ENCODE results near the gene CUEDC2. TPM values are rescaled to one million over a fixed set of nuclear protein-coding genes. Genes with fewer than 3 reads are reported as not detected.
A peak's percentile ranks its signal among the peaks of the same experiment; 100 is the strongest.

The CUEDC2 gene
- total and polyA plus RNA-seq, 7 experiments from 2014 or later: 27.0 to 69.0 (median 36.1) TPM

- Mint-ChIP-seq H3K36me3 (no peaks in the 10 kb centered on the region), H3K9me3 (peaks cover 0 to 5% (median 0%) of the 10 kb centered on the region in 11 donors), H3K4me1 (peaks cover 21 to 41% (median 32%) of the 10 kb centered on the region in 7 donors), H3K4me3 (peak overlapping the region in 1 of 10 donors; percentile 35), H3K27me3 (peaks cover 26 to 56% (median 40%) of the 10 kb centered on the region in 5 donors), H3K27ac (peak overlapping the region in 1 of 9 donors; percentile 58)
- Histone ChIP-seq H3K27me3 (ENCODE audit: control insufficient read depth in 2 of 2, insufficient read depth in 2 of 2, low read length in 2 of 2) (peaks cover 4 to 6% of the 10 kb centered on the region in 2 donors), H3K9me3 (ENCODE audit: control insufficient read depth in 2 of 3, low read length in 3 of 3) (no peaks in the 10 kb centered on the region), H3K4me3 (ENCODE audit: low read length) (no peak overlapping the region), H3K27ac (ENCODE audit: low read depth, low read length) (no peak overlapping the region), H3K36me3 (ENCODE audit: control insufficient read depth in 2 of 3, insufficient read depth in 3 of 3, low read length in 3 of 3) (no peaks in the 10 kb centered on the region), H3K4me1 (ENCODE audit: control insufficient read depth in 2 of 2, insufficient read depth in 2 of 2, low read length in 2 of 2) (peaks cover 6 to 25% of the 10 kb centered on the region in 2 donors)
- DNase-seq (no peak), ATAC-seq (no peak)
- ChIA-PET POLR2A (interaction anchor here (5.1 kb wide), 1 partner anchor 17 kb away, joined by 55 read pairs; the partner anchor contains the start of gene NFKB2), CTCF (no interaction called here)
- intact Hi-C loops (cut with micrococcal nuclease): no loop called here
Observed at GRCh38 chr10:102413806-102414561, 18.4 kb downstream of the CUEDC2 start.

- DNase-seq: peak in 2 of 9 donors; percentile 47 to 56
- no peaks in the 10 kb centered on the region for H3K9me3 ChIP-seq (ENCODE audit: control insufficient read depth in 2 of 3, low read length in 3 of 3)
- Mint-ChIP-seq H3K9me3 (peaks cover 0 to 4% (median 0%) of the 10 kb centered on the region in 11 donors), H3K4me3 (peak overlapping the region in 2 of 10 donors; percentile 12 to 53), H3K4me1 (peaks cover 23 to 42% (median 33%) of the 10 kb centered on the region in 7 donors), H3K27me3 (peaks cover 23 to 57% (median 39%) of the 10 kb centered on the region in 5 donors), H3K27ac (peak overlapping the region in 4 of 9 donors; percentile 21 to 75 (median 56)), H3K36me3 (no peaks in the 10 kb centered on the region)
- intact Hi-C loops (cut with micrococcal nuclease): no loop called here
- H3K27ac ChIP-seq (ENCODE audit: low read depth, low read length): no peak overlapping the region
- no peaks in the 10 kb centered on the region for H3K36me3 ChIP-seq (ENCODE audit: control insufficient read depth in 2 of 3, insufficient read depth in 3 of 3, low read length in 3 of 3)
- no peak for ATAC-seq
- ChIA-PET CTCF (no interaction called here), POLR2A (interaction anchor here (5.1 kb wide), 1 partner anchor 16 kb away, joined by 55 read pairs; the partner anchor contains the start of gene NFKB2)
- peaks cover 5 to 28% of the 10 kb centered on the region in 2 donors for H3K4me1 ChIP-seq (ENCODE audit: control insufficient read depth in 2 of 2, insufficient read depth in 2 of 2, low read length in 2 of 2)
- H3K27me3 ChIP-seq (ENCODE audit: control insufficient read depth in 2 of 2, insufficient read depth in 2 of 2, low read length in 2 of 2): peaks cover 4 to 10% of the 10 kb centered on the region in 2 donors
- H3K4me3 ChIP-seq (ENCODE audit: low read length): no peak overlapping the region
Observed at GRCh38 chr10:102413053-102413705, 19.2 kb downstream of the CUEDC2 start.

- Mint-ChIP-seq H3K27me3 (peaks cover 14 to 53% (median 32%) of the 10 kb centered on the region in 5 donors), H3K36me3 (no peaks in the 10 kb centered on the region), H3K4me3 (peak overlapping the region in 2 of 10 donors; percentile 53 to 59), H3K9me3 (peaks cover 0 to 3% (median 0%) of the 10 kb centered on the region in 11 donors), H3K27ac (no peak overlapping the region), H3K4me1 (peaks cover 22 to 46% (median 35%) of the 10 kb centered on the region in 7 donors)
- Histone ChIP-seq H3K4me1 (ENCODE audit: control insufficient read depth in 2 of 2, insufficient read depth in 2 of 2, low read length in 2 of 2) (peaks cover 5 to 36% of the 10 kb centered on the region in 2 donors), H3K4me3 (ENCODE audit: low read length) (no peak overlapping the region), H3K27me3 (ENCODE audit: control insufficient read depth in 2 of 2, insufficient read depth in 2 of 2, low read length in 2 of 2) (peaks cover 4 to 12% of the 10 kb centered on the region in 2 donors), H3K36me3 (ENCODE audit: control insufficient read depth in 2 of 3, insufficient read depth in 3 of 3, low read length in 3 of 3) (no peaks in the 10 kb centered on the region), H3K27ac (ENCODE audit: low read depth, low read length) (no peak overlapping the region), H3K9me3 (ENCODE audit: control insufficient read depth in 2 of 3, low read length in 3 of 3) (no peaks in the 10 kb centered on the region)
- ATAC-seq (no peak), DNase-seq (no peak)
- ChIA-PET POLR2A (interaction anchor here (0.9 to 5.1 kb wide), 3 partner anchors 9 to 39 kb away, joined by 4 to 55 read pairs (median 53); partner anchors contain the start of genes C10orf95, FBXL15 and NFKB2), CTCF (interaction anchor here (0.9 to 3.2 kb wide), 3 partner anchors 9 to 14 kb away, joined by 4 to 16 read pairs (median 6); partner anchors contain the start of gene FBXL15)
- intact Hi-C loops (cut with micrococcal nuclease): no loop called here
Observed at GRCh38 chr10:102412293-102412692, 20.1 kb downstream of the CUEDC2 start.

DNA sequence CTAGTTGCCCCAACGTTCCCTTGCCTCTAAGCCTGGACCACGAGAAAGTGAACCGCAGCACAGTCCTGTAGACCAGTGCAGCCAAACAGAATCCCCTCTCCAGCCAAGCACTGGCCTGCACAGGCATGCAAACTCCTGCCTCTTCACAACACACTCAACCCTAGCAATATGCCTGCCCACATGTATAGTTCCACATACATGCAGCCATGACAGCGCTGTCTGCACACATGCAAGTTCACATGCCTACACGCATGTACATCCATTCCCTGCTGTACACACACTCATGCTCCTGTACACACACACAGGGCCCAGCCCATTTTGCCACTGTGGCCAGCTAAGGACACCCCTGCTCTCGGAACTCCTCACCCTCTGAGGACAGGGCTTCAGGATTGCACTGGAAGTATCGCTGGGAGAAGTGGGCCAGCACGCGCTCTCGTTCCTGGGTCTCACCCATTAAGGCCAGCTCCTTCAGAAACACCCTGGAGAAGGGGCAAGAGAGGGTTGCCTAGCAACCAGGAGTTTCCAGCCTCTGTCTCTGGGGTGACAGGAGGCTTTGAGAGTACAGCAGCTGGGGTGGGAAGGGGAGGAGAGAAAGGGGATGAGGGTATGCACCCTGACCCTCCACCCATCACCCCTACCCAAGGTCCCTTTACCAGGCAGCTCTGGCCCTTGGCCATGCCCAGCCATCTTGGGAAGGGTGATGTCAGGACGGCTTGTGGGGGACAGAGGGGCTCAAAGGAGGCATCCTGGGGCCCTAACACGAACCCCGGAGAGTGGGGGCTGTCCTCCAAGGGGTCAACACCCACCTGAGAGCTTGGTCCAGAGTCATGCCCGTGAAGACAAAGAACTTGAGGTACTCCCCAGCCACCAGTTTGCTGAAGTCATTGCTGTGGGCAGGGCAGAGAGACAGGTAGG is 20.8 kb downstream of the CUEDC2 start:
- intact Hi-C loops (cut with micrococcal nuclease): no loop called here
- Mint-ChIP-seq H3K36me3 (no peaks in the 10 kb centered on the region), H3K27me3 (peaks cover 10 to 48% (median 27%) of the 10 kb centered on the region in 5 donors), H3K4me1 (peaks cover 22 to 49% (median 35%) of the 10 kb centered on the region in 7 donors), H3K9me3 (peaks cover 0 to 2% (median 0%) of the 10 kb centered on the region in 11 donors), H3K27ac (peak overlapping the region in 8 of 9 donors; percentile 62 to 86 (median 75)), H3K4me3 (peak overlapping the region; percentile 73 to 90 (median 83))
- no peak overlapping the region for H3K27ac ChIP-seq (ENCODE audit: low read depth, low read length)
- no peaks in the 10 kb centered on the region for H3K9me3 ChIP-seq (ENCODE audit: control insufficient read depth in 2 of 3, low read length in 3 of 3)
- ChIA-PET CTCF (interaction anchor here (0.9 to 3.2 kb wide), 4 partner anchors 8 to 13 kb away, joined by 3 to 16 read pairs (median 5); partner anchors contain the start of gene FBXL15), POLR2A (interaction anchor here (0.6 to 5.1 kb wide), 5 partner anchors 10 to 78 kb away, joined by 4 to 55 read pairs (median 11); partner anchors contain the start of genes C10orf95, CUEDC2, FBXL15 and NFKB2)
- H3K4me1 ChIP-seq (ENCODE audit: control insufficient read depth in 2 of 2, insufficient read depth in 2 of 2, low read length in 2 of 2): peaks cover 5 to 36% of the 10 kb centered on the region in 2 donors
- H3K27me3 ChIP-seq (ENCODE audit: control insufficient read depth in 2 of 2, insufficient read depth in 2 of 2, low read length in 2 of 2): peaks cover 4 to 12% of the 10 kb centered on the region in 2 donors
- no peak for ATAC-seq
- DNase-seq: no peak
- no peak overlapping the region for H3K4me3 ChIP-seq (ENCODE audit: low read length)
- no peaks in the 10 kb centered on the region for H3K36me3 ChIP-seq (ENCODE audit: control insufficient read depth in 2 of 3, insufficient read depth in 3 of 3, low read length in 3 of 3)

- Histone ChIP-seq H3K9me3 (ENCODE audit: control insufficient read depth in 2 of 3, low read length in 3 of 3) (no peaks in the 10 kb centered on the region), H3K4me1 (ENCODE audit: control insufficient read depth in 2 of 2, insufficient read depth in 2 of 2, low read length in 2 of 2) (peaks cover 5 to 36% of the 10 kb centered on the region in 2 donors), H3K4me3 (ENCODE audit: low read length) (peak overlapping the region; percentile 66), H3K27me3 (ENCODE audit: control insufficient read depth in 2 of 2, insufficient read depth in 2 of 2, low read length in 2 of 2) (peaks cover under 1 to 12% of the 10 kb centered on the region in 2 donors), H3K27ac (ENCODE audit: low read depth, low read length) (peak overlapping the region; percentile 72), H3K36me3 (ENCODE audit: control insufficient read depth in 2 of 3, insufficient read depth in 3 of 3, low read length in 3 of 3) (no peaks in the 10 kb centered on the region)
- H3K36me3 Mint-ChIP-seq: no peaks in the 10 kb centered on the region
- peak; percentile 33 for ATAC-seq
- peaks cover 0 to 41% (median 18%) of the 10 kb centered on the region in 5 donors for H3K27me3 Mint-ChIP-seq
- H3K4me3 Mint-ChIP-seq: peak overlapping the region; percentile 73 to 91 (median 87)
- intact Hi-C loops (cut with micrococcal nuclease): loop anchor here (1.0 kb wide), 2 partner anchors 11 to 92 kb away; partner anchors contain the start of gene ACTR1A (in 1 of the 2)
- H3K27ac Mint-ChIP-seq: peak overlapping the region; percentile 64 to 92 (median 87)
- ChIA-PET CTCF (interaction anchor here (1.0 to 3.2 kb wide), 5 partner anchors 9 to 40 kb away, joined by 3 to 16 read pairs (median 4); partner anchors contain the start of genes C10orf95 and FBXL15), POLR2A (interaction anchor here (0.6 to 5.1 kb wide), 7 partner anchors 11 to 231 kb away, joined by 3 to 55 read pairs (median 11); partner anchors contain the start of genes C10orf95, CUEDC2, FBXL15 and NFKB2)
- H3K9me3 Mint-ChIP-seq: no peaks in the 10 kb centered on the region
- peak in 8 of 9 donors; percentile 67 to 85 (median 72) for DNase-seq
- H3K4me1 Mint-ChIP-seq: peaks cover 22 to 50% (median 42%) of the 10 kb centered on the region in 7 donors
Observed at GRCh38 chr10:102410429-102411073, 21.8 kb downstream of the CUEDC2 start.

All from naive thymus-derived CD4-positive, alpha-beta T cell (primary cell).